Mesenteric fat pad (tissue), 1 donor: ENCODE measurements around the gene SNCAIP. TPM values are rescaled to one million over a fixed set of nuclear protein-coding genes. Genes with fewer than 3 reads are reported as not detected.
"Not testable (repeated sequence)": the region's sequence is repeated elsewhere in the genome, so short reads cannot be mapped to it uniquely, and the experiment has no call there.

Experiments used
- DNase-seq: peaks from one replicate; pipeline ENCODE4 v3.0.0-alpha.2; 2020; ENCODE audit warnings: low spot score
- total RNA-seq: library from RNA; stranded (reverse); fragmentation: NEBNext Ultra II Directional; extraction: Animal tissue kit (Norgen Biotek cat#: 25700); gene quantifications from one replicate; pipeline ENCODE4 v1.2.1, GENCODE V29; 2021
- donor health status: DM: yes; HTN: yes; CAD: no.

SNCAIP gene
- total RNA-seq, 1 donor from 2014 or later = 3.6 TPM

GRCh38 chr5:122314036-122314435, 2.0 kb downstream of the SNCAIP start:
- DNase-seq = no peak

GRCh38 chr5:122315521-122315920, 3.5 kb downstream of the SNCAIP start:
- DNase-seq = no peak

GRCh38 chr5:122316656-122317055, 4.6 kb downstream of the SNCAIP start:
- no peak for DNase-seq

GRCh38 chr5:122319897-122320296, 7.9 kb downstream of the SNCAIP start:
- DNase-seq = no peak

GRCh38 chr5:122321921-122322320, 9.9 kb downstream of the SNCAIP start:
- no peak for DNase-seq

GRCh38 chr5:122322801-122323548, 10.9 kb downstream of the SNCAIP start:
- no peak for DNase-seq

- DNase-seq = no peak
Observed at GRCh38 chr5:122323738-122324137, 11.7 kb downstream of the SNCAIP start.

GRCh38 chr5:122327110-122327509, 15.1 kb downstream of the SNCAIP start:
- DNase-seq = no peak

GRCh38 chr5:122330881-122331280, 18.8 kb downstream of the SNCAIP start:
- no peak for DNase-seq

- DNase-seq = no peak
Observed at GRCh38 chr5:122332599-122333555, 20.8 kb downstream of the SNCAIP start.

GRCh38 chr5:122333564-122333963, 21.5 kb downstream of the SNCAIP start:
- DNase-seq = no peak

GRCh38 chr5:122339591-122339990, 27.6 kb downstream of the SNCAIP start:
- no peak for DNase-seq

GRCh38 chr5:122341087-122341486, 29.1 kb downstream of the SNCAIP start:
- DNase-seq = no peak

- DNase-seq = no peak
Observed at GRCh38 chr5:122342256-122342655, 30.2 kb downstream of the SNCAIP start.

GRCh38 chr5:122346897-122347581, 35.0 kb downstream of the SNCAIP start:
- no peak for DNase-seq

- no peak for DNase-seq
Observed at GRCh38 chr5:122350496-122350895, 38.5 kb downstream of the SNCAIP start.

- no peak for DNase-seq
Observed at GRCh38 chr5:122351416-122352157, 39.5 kb downstream of the SNCAIP start.

- no peak for DNase-seq
Observed at GRCh38 chr5:122352331-122352730, 40.3 kb downstream of the SNCAIP start.

GRCh38 chr5:122353361-122353760, 41.3 kb downstream of the SNCAIP start:
- DNase-seq = not testable (repeated sequence)

GRCh38 chr5:122354293-122354692, 42.3 kb downstream of the SNCAIP start:
- DNase-seq = no peak

- no peak for DNase-seq
Observed at GRCh38 chr5:122355324-122355723, 43.3 kb downstream of the SNCAIP start.
